ENCODE data around the gene RFK.
"Not testable (repeated sequence)": the region's sequence is repeated elsewhere in the genome, so short reads cannot be mapped to it uniquely, and the experiment has no call there.

Gene RFK

DNA sequence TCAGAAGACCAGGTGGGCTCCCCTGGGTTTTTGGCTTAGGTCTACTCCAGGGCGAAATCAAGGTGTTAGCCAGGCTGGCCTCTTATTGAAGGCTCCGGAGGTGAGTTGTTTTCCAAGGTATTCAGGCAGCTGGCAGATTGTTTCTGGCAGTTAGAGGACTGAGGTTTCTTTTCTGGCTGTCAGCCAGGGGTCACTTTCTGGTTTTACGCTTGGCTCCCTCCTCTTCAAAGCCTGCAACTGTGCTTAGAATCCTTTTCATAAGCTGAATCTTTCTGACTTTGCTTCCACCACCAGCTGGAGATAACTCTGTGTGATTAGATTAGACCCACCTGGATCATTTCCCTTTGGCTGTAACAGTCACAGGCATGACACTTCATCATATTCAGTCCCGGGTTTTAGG, 24.6 kb downstream of the RFK start:
- DNase-seq: no peak

DNA sequence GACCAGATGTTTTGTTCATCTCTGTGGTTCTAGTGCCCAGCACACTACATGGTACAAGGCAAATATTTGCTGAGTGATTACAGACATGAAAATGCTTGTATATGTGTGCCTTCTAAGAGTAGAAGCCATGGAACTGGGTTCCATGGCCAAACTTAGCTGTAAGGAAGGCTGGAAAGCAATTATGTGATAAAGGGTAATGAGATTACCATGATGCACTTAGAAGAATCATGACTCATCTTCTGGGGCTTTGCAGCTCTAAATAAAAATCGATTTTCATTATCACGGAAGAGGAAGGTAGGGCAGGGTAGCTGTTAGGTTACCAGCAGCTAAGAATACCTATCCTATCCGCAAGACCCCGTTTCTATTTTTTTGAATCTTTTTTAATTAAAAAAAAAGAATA, 28.0 kb downstream of the RFK start:
- DNase-seq: no peak

DNA sequence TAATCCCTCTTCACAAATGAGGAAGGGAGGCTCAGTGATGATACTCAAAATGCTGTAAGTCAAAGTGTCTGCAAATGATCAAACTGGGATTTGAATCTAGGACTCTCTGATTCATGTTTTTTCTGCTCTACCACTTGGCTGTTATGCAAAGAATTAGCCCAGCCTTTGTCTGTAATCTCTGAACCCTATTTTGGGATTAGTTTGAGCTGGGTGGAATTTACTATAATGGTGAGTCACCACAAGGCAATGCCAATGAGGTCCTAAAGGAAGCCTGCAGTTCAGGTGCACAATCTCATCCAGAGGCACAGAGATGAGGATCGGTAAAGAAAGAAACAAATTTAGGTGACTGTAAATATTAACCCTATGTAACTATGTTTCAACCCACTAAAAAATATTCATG, 29.2 kb downstream of the RFK start:
- DNase-seq: no peak

DNA sequence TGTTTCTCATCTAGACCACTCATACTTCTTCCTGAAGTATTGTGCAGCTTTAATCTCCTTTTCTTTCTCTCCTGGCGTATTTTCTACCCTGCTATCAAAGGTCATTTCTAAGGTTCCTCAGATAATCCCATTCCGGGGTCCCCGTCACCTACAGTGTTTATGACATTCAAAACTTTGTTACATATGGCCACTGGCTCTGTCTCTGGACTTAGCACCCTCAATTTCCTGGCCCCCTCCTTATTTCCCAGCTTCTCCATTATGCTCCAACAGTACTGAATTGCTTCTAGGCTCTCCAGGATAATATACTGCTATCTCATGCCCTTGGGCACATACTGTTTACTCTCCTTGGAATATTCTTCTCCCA, 31.2 kb downstream of the RFK start:
- DNase-seq: no peak

DNA sequence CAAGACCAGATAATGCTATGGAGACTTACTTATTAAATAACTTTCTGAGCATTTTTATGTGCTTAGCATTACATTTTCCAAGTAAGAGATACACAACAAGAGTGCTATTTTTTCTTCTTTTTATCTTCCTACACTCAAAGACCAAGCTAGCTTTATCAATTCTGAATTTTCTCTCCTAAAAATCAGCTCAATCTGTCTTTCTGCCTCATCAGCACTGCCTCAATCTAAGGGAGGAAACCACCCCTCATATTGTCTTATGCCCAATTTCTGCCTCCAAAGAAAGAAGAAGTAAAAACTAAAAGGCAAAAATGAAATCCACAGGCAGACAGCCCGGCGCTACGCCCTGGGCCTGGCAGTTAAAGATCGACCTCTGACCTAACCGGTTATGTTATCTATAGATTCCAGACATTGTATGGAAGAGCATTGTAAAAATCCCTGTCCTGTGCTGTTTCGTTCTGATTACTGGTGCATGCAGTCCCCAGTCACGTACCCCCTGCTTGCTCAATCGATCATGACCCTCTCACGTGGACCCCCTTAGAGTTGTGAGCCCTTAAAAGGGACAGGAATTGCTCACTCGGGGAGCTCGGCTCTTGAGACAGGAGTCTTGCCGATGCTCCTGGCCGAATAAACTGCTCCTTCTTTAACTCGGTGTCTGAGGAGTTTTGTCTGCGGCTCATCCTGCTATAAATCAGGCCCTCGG, 31.7 kb downstream of the RFK start:
- not testable (repeated sequence) for DNase-seq

DNA sequence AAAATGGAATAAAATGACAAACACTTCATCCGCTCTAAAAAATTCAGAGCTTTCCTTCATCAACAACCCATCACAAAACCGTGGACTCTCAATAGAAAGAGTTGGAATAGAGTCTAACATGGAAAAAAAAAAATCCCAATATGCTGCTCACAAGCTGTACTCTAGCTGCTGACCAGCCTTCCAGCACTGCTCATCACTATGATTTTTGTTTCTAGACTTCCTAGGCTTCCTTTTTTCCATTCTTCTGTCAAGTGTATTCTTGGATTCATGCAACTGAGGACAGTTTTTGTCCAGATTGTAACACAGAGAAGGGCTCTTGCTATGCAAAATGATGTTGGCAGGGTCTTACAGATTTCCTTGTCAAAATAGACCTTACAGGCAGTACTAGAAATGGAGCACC, 34.5 kb downstream of the RFK start:
- DNase-seq: no peak

DNA sequence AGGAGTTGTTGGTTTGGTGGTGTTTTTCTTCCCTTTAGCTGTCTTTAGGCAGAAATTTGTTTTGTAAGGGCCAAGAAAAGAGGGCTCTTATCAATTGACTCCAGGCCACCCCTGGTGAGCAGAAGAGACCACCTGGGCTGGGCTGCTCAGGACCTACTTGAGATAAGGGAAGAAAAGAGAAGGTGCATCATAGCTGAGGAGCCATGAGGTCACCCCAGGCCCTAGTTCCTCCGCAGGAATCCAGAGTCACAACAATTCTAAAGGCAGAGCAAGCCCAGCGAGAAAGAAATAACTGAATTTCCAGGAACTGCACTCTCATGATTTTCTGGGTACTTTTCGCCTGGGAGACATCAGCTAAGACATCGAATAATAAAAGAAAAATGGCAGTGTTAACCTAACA, 34.9 kb downstream of the RFK start:
- no peak for DNase-seq

DNA sequence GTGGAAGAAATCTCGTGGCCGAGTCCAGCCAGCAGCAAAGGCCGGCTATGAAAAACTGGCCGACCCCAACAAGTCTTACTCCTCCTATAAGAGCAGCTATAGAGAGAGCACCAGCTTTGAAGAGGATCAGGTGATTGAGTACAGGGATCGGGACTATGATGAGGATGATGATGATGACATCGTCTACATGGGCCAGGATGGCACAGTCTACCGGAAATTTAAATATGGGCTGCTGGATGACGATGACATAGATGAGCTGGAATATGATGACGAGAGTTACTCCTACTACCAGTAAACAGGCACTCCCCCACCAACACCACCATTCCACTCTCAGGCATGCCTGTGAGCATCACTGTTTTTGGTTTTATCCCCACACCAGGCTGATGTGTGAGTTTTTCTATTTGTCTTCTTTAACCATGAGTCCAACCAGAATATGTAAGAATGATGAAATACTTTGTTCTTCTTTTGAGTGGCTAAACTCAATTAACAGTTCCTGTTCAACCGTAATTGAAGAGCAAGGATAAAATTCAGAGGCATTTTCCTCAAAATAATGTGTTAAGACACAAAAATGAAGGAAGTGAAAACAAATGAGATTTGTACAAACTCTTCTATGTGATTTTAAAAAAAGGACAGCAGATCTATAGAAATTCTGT, 35.5 kb downstream of the RFK start:
- DNase-seq: no peak

DNA sequence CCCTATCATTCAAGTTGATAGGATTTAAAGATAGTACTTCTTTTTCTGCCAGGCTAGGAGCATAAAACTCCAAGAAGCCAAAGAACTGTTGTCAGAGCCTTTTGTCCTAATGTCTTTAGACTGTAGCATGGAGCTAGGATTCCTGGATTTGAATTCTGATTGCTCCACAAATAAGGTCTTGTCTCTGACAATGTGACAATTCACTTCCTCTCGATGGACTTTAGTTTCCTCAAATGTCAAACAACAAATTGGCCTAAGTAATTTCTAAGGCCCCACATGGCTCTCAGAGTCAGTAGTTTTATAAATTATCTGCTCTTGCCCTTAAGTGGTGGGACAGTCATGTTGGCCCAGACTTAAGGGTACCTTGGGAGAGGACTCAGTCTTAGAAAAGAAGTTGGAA, 36.7 kb downstream of the RFK start:
- DNase-seq: no peak

DNA sequence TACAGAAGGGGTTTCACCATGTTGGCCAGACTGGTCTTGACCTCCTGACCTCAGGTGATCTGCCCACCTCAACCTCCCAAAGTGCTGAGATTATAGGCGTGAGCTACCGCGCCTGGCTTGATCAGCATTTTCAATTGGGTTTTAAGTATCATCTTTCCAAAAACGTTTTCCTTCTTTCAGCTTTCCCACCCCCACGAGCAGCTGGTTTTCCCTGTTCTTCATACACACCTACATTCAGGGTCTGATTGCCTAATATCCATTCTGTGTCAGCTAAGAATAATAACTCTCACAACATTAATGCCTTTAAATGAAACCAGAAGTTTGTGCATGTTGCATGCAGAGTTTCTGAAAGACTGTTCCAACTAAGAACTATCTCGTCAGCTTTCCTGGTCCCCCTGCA, 38.3 kb downstream of the RFK start:
- no peak for DNase-seq

DNA sequence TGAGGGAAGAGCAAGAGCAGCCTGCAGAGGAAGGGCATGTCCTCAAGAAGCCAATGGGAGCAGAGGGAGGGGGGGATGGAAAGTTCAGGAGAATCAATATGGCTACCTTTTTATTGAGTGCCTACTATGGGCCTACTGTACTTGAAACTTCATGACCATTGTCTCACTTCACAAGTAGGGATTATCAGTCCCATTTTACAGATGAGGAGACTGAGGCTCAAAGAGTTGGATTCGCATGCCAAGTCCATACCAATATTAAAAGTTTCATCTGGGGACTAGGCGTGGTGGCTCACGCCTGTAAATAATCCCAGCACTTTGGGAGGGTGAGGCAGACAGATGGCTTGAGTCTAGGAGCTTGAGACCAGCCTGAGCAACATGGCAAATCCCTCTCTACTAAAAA, 40.0 kb downstream of the RFK start:
- DNase-seq: no peak

DNA sequence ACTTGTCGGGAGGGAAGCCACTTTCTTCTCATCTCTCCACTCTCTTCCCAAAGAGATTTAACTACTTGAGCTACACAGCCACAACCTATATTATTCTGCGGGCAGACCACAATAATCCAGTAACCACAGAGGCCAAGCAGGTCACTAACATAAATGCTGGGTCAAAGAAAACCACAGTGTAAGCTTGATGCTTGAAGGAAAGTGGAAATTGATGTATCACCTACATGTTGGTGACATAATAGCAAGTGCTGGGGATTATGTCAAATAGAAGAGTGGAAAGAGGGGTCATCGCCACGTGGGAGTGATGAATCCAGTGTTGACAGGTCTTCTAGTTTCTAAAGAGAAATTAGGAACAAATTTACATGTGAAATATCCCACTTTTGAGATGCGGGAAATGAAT, 40.9 kb downstream of the RFK start:
- DNase-seq: no peak

DNA sequence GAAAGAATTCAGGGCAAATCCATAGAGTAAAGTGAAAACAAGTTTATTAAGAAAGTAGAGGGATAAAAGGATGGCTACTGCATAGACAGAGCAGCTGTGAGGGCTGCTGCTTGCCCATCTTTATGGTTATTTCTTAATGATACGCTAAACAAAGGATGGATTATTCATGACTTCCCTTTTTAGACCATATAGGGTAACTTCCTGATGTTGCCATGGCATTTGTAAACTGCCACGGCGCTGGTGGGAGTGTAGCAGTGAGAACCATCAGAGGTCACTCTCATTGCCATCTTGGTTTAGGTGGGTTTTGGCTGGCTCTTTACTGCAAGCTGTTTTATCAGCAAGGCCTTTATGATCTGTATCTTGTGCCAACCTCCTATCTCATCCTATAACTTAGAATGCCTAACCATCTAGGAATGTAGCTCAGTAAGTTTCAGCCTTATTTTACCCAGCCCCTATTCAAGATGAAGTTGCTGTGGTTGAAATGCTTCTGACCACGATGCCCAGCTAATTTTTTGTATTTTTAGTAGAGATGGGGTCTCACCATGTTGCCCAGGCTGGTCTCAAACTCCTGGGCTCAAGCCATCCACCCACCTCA, 42.1 kb downstream of the RFK start:
- no peak for DNase-seq

DNA sequence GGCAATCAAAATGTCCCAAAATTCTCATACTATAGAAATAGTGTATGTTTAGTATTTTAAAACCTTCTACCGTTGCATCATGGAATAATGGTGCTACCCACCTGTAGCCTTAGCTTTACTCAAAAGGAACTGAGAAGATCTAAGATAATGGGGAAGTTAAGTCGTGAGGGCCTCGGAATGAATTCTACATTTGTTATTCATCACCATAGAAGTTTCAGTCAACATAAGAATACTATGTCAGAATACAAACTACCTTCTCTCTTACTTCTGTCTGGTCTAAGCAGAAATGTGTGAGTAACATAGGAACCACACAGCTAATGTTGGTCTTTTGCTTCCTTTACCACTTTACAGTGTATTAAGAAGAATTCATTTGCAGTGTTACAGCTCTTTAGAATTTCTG, 43.2 kb downstream of the RFK start:
- no peak for DNase-seq

DNA sequence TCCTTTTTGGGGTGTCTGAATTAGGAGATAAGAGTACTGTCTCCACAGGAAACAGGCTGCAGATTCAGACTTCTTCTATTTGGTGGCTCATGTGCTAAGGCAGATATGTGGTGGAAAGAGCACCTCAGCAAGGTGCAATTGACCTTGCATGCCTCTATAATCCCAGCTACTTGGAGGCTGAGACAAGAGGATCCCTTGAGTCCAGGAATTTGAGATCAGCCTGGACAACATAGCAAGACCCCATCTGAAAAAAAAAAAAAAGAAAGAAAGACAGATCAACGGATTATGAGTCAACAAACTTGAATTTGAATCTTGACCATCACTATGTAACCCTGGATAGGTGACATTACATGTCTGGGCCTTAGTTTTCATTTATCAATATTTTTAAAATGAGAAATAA, 44.4 kb downstream of the RFK start:
- no peak for DNase-seq

DNA sequence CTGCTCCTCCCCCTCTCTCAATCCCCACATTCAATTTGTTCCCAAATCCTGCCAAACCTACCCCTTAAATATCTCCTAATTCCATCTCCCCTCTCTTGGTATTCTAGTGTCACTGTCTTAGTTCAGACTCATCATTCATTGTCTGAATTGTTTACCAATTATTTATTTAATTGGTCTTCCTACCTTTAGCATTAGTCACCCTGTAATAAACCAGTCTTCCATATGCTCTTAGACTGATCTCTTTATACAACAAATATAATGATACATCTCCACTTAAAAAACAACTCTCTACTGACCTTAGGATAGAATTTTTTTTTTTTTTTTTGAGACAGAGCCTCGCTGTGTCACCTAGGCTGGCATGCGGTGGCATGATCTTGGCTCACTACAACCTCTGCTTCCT, 51.4 kb downstream of the RFK start:
- DNase-seq: no peak

DNA sequence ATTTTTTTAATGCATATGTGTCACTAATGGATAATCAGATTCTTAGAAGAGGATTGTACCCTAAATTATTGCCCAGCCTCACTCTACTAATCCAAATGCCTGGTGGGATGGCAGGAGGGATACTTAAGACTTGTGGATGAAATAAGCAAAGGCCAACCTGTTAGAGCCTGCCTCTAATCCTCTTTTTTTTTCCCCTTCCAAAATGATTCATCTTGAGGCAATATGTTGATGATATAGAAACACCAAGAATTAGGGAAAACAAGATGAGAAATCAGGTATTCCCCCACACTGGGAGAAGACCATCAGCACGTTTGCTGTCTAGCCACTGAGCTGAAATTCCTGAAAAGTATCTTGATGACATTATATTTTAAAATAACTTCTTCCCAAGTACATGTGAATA, 52.0 kb downstream of the RFK start:
- no peak for DNase-seq

DNA sequence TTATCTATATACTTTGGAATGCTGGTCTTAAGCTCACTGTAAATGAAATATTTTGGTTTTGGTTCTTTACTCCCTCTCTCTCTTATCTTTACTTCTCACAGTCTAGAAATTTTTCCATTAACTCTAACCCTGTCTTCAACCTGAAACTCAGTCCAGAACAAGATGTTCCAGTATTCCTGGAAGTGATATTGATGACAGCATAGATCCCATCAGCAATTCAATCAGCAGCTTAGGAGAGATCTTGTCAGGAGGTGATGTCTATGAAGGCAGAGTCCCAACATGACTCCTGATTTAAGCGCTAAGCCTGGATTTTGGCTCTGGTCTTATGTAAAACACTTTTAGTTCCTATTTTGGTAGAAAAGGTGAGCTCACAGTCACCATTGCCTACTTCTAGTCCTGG, 52.6 kb downstream of the RFK start:
- DNase-seq: no peak

DNA sequence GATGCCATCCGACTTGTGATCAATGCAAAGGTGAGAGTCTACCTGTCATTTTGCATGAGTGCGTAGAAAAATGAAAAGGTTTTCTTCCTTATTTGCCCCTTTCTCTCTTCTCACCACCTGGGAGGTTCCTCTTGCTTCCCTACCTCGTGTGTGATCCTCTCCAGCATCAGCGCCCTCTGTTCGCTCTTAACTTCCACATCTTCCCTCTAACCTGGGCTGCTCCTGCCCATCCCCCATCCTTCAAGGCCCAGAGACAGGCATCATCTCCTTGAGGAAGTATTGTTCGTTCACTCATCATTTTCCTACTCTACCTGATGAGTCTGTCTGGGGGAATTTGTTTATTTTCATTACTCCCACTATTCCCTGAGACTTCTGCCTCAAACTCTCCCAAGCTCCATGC, 55.8 kb downstream of the RFK start:
- no peak for DNase-seq

DNA sequence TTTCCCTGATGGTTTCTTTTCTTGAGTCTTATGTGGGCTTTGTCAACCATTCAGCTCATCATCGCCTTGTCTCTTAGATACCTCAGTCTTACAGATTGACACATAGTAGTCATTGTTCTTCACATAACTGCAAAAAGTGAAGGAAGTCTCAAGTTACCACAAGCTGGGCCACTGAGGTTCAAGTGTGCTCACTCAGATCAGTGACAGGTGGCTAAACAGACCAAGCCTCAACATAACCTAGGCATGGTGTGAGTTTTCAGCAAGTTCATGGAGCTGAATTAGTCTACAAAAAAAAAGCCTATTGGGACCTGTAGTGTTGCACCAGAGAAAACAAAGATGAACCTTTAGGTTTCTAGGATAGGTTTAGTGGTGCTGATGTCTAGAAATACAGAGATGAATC, 58.2 kb downstream of the RFK start:
- DNase-seq: no peak
